K562 (cell line): ENCODE measurements around the gene P2RX2. TPM values are rescaled to one million over a fixed set of nuclear protein-coding genes. Genes with fewer than 3 reads are reported as not detected.

Experiments
- POLR2A ChIP-seq: fragments of 450-650 bp; conservative IDR thresholded peaks from 2 replicates; pipeline ENCODE4 v1.6.1; 2016
- ZNF407 ChIP-seq: fragments of 450-650 bp; IDR thresholded peaks from 2 replicates; pipeline ENCODE4 v1.6.1; 2016; ENCODE audit warnings: low read depth
- polyA plus RNA-seq, 8 experiments: library from polyadenylated mRNA; depleted of rRNA in 4 of 8; stranded (reverse) in 5 of 8; unstranded in 3 of 8; fragments of >200 nt; fragmentation: Nextera tagmentation in 2 of 8; fragmentation: Illumina TruSeq in 1 of 8; extraction: Ambion mirVana in 2 of 8; extraction: Trizol in 1 of 8; gene quantifications; 2 replicates each; pipeline versions ENCODE4 v1.2.1 to v1.2.3, GENCODE V29; 2011 to 2014; ENCODE audit warnings: inconsistent platforms in 1 of 8, missing spikeins in 1 of 8
- total RNA-seq, 7 experiments: library from RNA; depleted of rRNA in 6 of 7; stranded (reverse); fragments of >200 nt in 6 of 7; fragmentation: Illumina TruSeq in 2 of 7; extraction: Trizol in 2 of 7; gene quantifications; 2 replicates each; pipeline versions ENCODE4 v1.2.1 to v1.2.3, GENCODE V29; 2011 to 2021; ENCODE audit warnings: low replicate concordance in 1 of 7

The P2RX2 gene
- total and polyA plus RNA-seq, 9 of the 15 experiments (the other 6 are each of a cell fraction or from before 2014, with no cell fraction given), result not detected

GRCh38 chr12:132620899-132621656 lies 2.5 kb downstream of the P2RX2 start (continued):
- no peak for TF ChIP-seq ZNF407
- peak; percentile 48 for TF ChIP-seq POLR2A
- TF ChIP-seq, all 486 proteins: peak for 10
